Vagina (tissue), 2 donors: ENCODE results near the gene SHTN1.

Experiments used
- POLR2A ChIP-seq, 2 donors: fragments of 450-650 bp; IDR thresholded peaks; one replicate each; pipeline ENCODE4 v1.6.1; 2017; ENCODE audit warnings: antibody characterized with exemption in 2 of 2, mild to moderate bottlenecking in 2 of 2, moderate library complexity in 2 of 2
- POLR2AphosphoS5 ChIP-seq, 2 donors: sonication (generic); formaldehyde crosslinking; IDR thresholded peaks; one replicate each; pipeline ENCODE4 v1.9.0; 2017; ENCODE audit warnings: antibody characterized with exemption in 2 of 2, mild to moderate bottlenecking in 2 of 2, low read depth in 1 of 2; ENCODE audit not compliant: insufficient read depth in 1 of 2
- TF ChIP-seq, protein P1 (sequence below), 3 experiments: fragments of 450-650 bp in 2 of 3; fragments of 200-600 bp in 1 of 3; sonication (generic) in 1 of 3; IDR thresholded peaks; one replicate each; pipeline ENCODE4 v1.5.1; 2017 to 2019; ENCODE audit warnings: antibody characterized with exemption in 3 of 3, mild to moderate bottlenecking in 2 of 3, moderate library complexity in 2 of 3

- TF ChIP-seq, protein P1, sequence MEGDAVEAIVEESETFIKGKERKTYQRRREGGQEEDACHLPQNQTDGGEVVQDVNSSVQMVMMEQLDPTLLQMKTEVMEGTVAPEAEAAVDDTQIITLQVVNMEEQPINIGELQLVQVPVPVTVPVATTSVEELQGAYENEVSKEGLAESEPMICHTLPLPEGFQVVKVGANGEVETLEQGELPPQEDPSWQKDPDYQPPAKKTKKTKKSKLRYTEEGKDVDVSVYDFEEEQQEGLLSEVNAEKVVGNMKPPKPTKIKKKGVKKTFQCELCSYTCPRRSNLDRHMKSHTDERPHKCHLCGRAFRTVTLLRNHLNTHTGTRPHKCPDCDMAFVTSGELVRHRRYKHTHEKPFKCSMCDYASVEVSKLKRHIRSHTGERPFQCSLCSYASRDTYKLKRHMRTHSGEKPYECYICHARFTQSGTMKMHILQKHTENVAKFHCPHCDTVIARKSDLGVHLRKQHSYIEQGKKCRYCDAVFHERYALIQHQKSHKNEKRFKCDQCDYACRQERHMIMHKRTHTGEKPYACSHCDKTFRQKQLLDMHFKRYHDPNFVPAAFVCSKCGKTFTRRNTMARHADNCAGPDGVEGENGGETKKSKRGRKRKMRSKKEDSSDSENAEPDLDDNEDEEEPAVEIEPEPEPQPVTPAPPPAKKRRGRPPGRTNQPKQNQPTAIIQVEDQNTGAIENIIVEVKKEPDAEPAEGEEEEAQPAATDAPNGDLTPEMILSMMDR (IDR thresholded peaks at IDR 0.05), result no peak
- TF ChIP-seq POLR2A (IDR thresholded peaks at IDR 0.05) (no peak), POLR2AphosphoS5 (IDR thresholded peaks at IDR 0.05; ENCODE audit: insufficient read depth in 1 of 2, low read depth in 1 of 2) (no peak)
Observed at GRCh38 chr10:117000580-117000979, 4.4 kb downstream of the SHTN1 start.
